B cell (primary cell): ENCODE results near the gene TENM4. TPM values are rescaled to one million over a fixed set of nuclear protein-coding genes. Genes with fewer than 3 reads are reported as not detected.

Source experiments
- ATAC-seq: fragments of 200-7000 bp; cut with Tn5 transposase; one replicate; pipeline ENCODE4 v1.10.0; 2021; ENCODE audit warnings: low read depth, mild to moderate bottlenecking, moderate number of reproducible peaks, moderate library complexity
- CTCF ChIA-PET: fragments of 350-600 bp; sonication (Branson Sonifier 250); formaldehyde crosslinking; loops from one replicate; lab custom pipeline; 2021; ENCODE audit warnings: antibody characterized with exemption, inconsistent platforms; lab: Charles Lee
- POLR2A ChIA-PET: fragments of 350-600 bp; sonication (Branson Sonifier 250); formaldehyde crosslinking; loops from one replicate; lab custom pipeline; 2021; ENCODE audit warnings: antibody characterized with exemption; lab: Charles Lee
- DNase-seq: peaks from one replicate; pipeline ENCODE4 v3.0.0; 2013
- H2AFZ ChIP-seq: 2 replicates; pipeline ENCODE4 v1.6.1; 2012; ENCODE audit warnings: mild to moderate bottlenecking, low read depth, low read length; ENCODE audit not compliant: insufficient read depth, poor library complexity, severe bottlenecking
- H3K27ac ChIP-seq, 2 donors: 1 replicate in 1 of 2; 2 replicates in 1 of 2; pipeline ENCODE4 v1.5.1; 2012 to 2013; ENCODE audit warnings: low read length in 2 of 2, mild to moderate bottlenecking in 2 of 2, moderate library complexity in 1 of 2
- H3K27me3 ChIP-seq, 4 experiments: fragments of 200-600 bp in 1 of 4; sonication (generic) in 1 of 4; replicated peaks in 1 of 4; 1 replicate in 2 of 4; 2 replicates in 2 of 4; pipeline versions ENCODE4 v1.6.1 to v1.7.0; 2013 to 2016; ENCODE audit warnings: low read length in 3 of 4, mild to moderate bottlenecking in 2 of 4, mixed read lengths in 1 of 4, moderate library complexity in 1 of 4; ENCODE audit not compliant: insufficient read depth in 4 of 4, control insufficient read depth in 3 of 4; ENCODE audit errors: control extremely low read depth in 1 of 4
- H3K36me3 ChIP-seq, 2 experiments: replicated peaks in 1 of 2; 1 replicate in 1 of 2; 2 replicates in 1 of 2; pipeline versions ENCODE4 v1.6.1 to v1.7.1; 2013; ENCODE audit warnings: low read length in 1 of 2; ENCODE audit not compliant: insufficient read depth in 2 of 2, control insufficient read depth in 1 of 2; ENCODE audit errors: control extremely low read depth in 1 of 2, extremely low read depth in 1 of 2
- H3K4me1 ChIP-seq, 2 donors: fragments of 200-600 bp in 1 of 2; sonication (generic) in 1 of 2; 1 replicate in 1 of 2; 2 replicates in 1 of 2; pipeline versions ENCODE4 v1.5.1 to v1.6.1; 2013 to 2017; ENCODE audit warnings: low read length in 2 of 2; ENCODE audit not compliant: control insufficient read depth in 2 of 2, insufficient read depth in 2 of 2
- H3K4me2 ChIP-seq: replicated peaks from 2 replicates; pipeline ENCODE3; 2012; ENCODE audit warnings: mild to moderate bottlenecking, low read depth, low read length; ENCODE audit not compliant: poor library complexity, severe bottlenecking
- H3K4me3 ChIP-seq, 5 experiments: fragments of 200-600 bp in 1 of 5; sonication (generic) in 1 of 5; 1 replicate in 3 of 5; 2 replicates in 2 of 5; pipeline versions ENCODE4 v1.5.1 to v1.7.0; 2011 to 2016; ENCODE audit warnings: low read length in 4 of 5, mild to moderate bottlenecking in 4 of 5, low read depth in 2 of 5, control low read depth in 1 of 5, moderate library complexity in 1 of 5; ENCODE audit not compliant: insufficient read depth in 1 of 5; ENCODE audit errors: control extremely low read depth in 1 of 5, extremely low read depth in 1 of 5
- H3K79me2 ChIP-seq: fragments of 200-600 bp; sonication (generic); one replicate; pipeline ENCODE4 v1.6.0; 2016; ENCODE audit warnings: low read length; ENCODE audit not compliant: control insufficient read depth, insufficient read depth
- H3K9ac ChIP-seq: fragments of 200-600 bp; sonication (generic); 2 replicates; pipeline ENCODE4 v1.6.1; 2017; ENCODE audit warnings: mild to moderate bottlenecking, low read length, moderate library complexity
- H3K9me3 ChIP-seq, 3 donors: one replicate each; pipeline versions ENCODE4 v1.6.1 to v1.7.1; 2013; ENCODE audit warnings: low read length in 2 of 3; ENCODE audit not compliant: control insufficient read depth in 2 of 3, insufficient read depth in 1 of 3; ENCODE audit errors: control extremely low read depth in 1 of 3
- H4K20me1 ChIP-seq: 2 replicates; pipeline ENCODE4 v1.6.0; 2012; ENCODE audit warnings: mild to moderate bottlenecking, low read length; ENCODE audit not compliant: insufficient read depth, control insufficient read depth, poor library complexity, severe bottlenecking
- H3K27ac Mint-ChIP-seq: one replicate; pipeline ENCODE4 v1.8.0; 2021; ENCODE audit warnings: mixed read lengths
- H3K27me3 Mint-ChIP-seq: one replicate; pipeline ENCODE4 v1.8.0; 2021; ENCODE audit warnings: mixed read lengths
- H3K4me1 Mint-ChIP-seq: one replicate; pipeline ENCODE4 v1.8.0; 2021; ENCODE audit warnings: mixed read lengths
- H3K4me3 Mint-ChIP-seq: one replicate; pipeline ENCODE4 v1.8.0; 2021; ENCODE audit warnings: mixed read lengths
- H3K9me3 Mint-ChIP-seq: one replicate; pipeline ENCODE4 v1.8.0; 2022; ENCODE audit warnings: mixed read lengths; ENCODE audit not compliant: insufficient read depth
- EZH2 ChIP-seq: IDR thresholded peaks from 2 replicates; pipeline ENCODE4 v1.6.1; 2012; ENCODE audit warnings: borderline replicate concordance, low read depth, mild to moderate bottlenecking, moderate library complexity, low read length; ENCODE audit not compliant: insufficient read depth, poor library complexity, severe bottlenecking
- WGBS: methylation state at CpG from one replicate; pipeline ENCODE4 v1.1.5; 2013; ENCODE audit warnings: missing lambda C conversion rate; ENCODE audit not compliant: insufficient coverage; 5-methylcytosine and 5-hydroxymethylcytosine counted together
- intact Hi-C: fragments of 100-400 bp; cut with micrococcal nuclease; formaldehyde crosslinking; loops from one replicate; pipeline ENCODE4 v1.10.0; 2022
- polyA plus RNA-seq: library from polyadenylated mRNA; depleted of rRNA; stranded (reverse); fragments of >200 nt; gene quantifications from 2 replicates; pipeline ENCODE4 v1.2.3, GENCODE V29; 2012
- total RNA-seq, 2 donors: library from RNA; stranded (reverse); fragments of 120-200 nt in 1 of 2; gene quantifications; 1 replicate in 1 of 2; 2 replicates in 1 of 2; pipeline versions ENCODE4 v1.2.3 to v1.2.4, GENCODE V29; 2013 to 2022
- TF ChIP-seq, protein P1 (sequence below): fragments of 200-600 bp; IDR thresholded peaks from one replicate; pipeline ENCODE4 v1.8.0; 2022; ENCODE audit warnings: antibody characterized with exemption, mild to moderate bottlenecking

Gene TENM4
- total and polyA plus RNA-seq, 2 donors (not counting 1 experiment from before 2014, with no cell fraction given), result 0.09 to 5.7 TPM

GRCh38 chr11:79441461-79441875 lies 638 bp upstream of the TENM4 start:
- peak overlapping the region; percentile 61 to 91 for H3K27ac ChIP-seq
- ATAC-seq (peak; percentile 7), DNase-seq (peak; percentile 71)
- H3K27ac Mint-ChIP-seq, result peak overlapping the region; percentile 88
- ChIA-PET POLR2A (interaction anchor here (1.1 kb wide), 1 partner anchor 41 kb away, joined by 3 read pairs; no protein-coding TSS in a partner anchor), CTCF (interaction anchor here (0.7 to 2.8 kb wide), 4 partner anchors 12 to 41 kb away, joined by 3 to 15 read pairs (median 9); no protein-coding TSS in a partner anchor)
- H3K4me1 ChIP-seq, result peaks cover 41 to 43% of the 10 kb centered on the region in 2 donors
- no peaks in the 10 kb centered on the region for H3K9me3 Mint-ChIP-seq
- 3% methylated on average over 7 of the region's 10 CpGs for WGBS
- H3K4me3 Mint-ChIP-seq, result peak overlapping the region; percentile 91
- intact Hi-C loops, result loop anchor here (5.0 kb wide), 1 partner anchor 41 kb away; no protein-coding TSS in a partner anchor
- H3K36me3 ChIP-seq, result no peaks in the 10 kb centered on the region
- H3K4me1 Mint-ChIP-seq, result peaks cover 40% of the 10 kb centered on the region
- peaks cover 0 to 39% (median 22%) of the 10 kb centered on the region in 4 experiments for H3K27me3 ChIP-seq
- H2AFZ ChIP-seq, result peak overlapping the region; percentile 61
- TF ChIP-seq EZH2, result no peak
- peak overlapping the region; percentile 60 for H3K9ac ChIP-seq
- H3K79me2 ChIP-seq, result no peaks in the 10 kb centered on the region
- H3K27me3 Mint-ChIP-seq, result peaks cover 34% of the 10 kb centered on the region
- H3K4me2 ChIP-seq, result peak overlapping the region; percentile 96
- peak overlapping the region in 4 of 5 experiments; percentile 45 to 66 (median 60) for H3K4me3 ChIP-seq
- H3K9me3 ChIP-seq, result peaks cover 0 to 25% (median 0%) of the 10 kb centered on the region in 3 donors
- no peaks in the 10 kb centered on the region for H4K20me1 ChIP-seq

GRCh38 chr11:79439886-79440570 lies 802 bp downstream of the TENM4 start:
- ATAC-seq, result no peak
- Mint-ChIP-seq H3K9me3 (no peaks in the 10 kb centered on the region), H3K27ac (peak overlapping the region; percentile 51), H3K27me3 (peaks cover 46% of the 10 kb centered on the region), H3K4me1 (peaks cover 40% of the 10 kb centered on the region), H3K4me3 (peak overlapping the region; percentile 91)
- DNase-seq, result no peak
- Histone ChIP-seq H3K9me3 (peaks cover 0 to 26% (median 0%) of the 10 kb centered on the region in 3 donors), H3K4me3 (peak overlapping the region in 4 of 5 experiments; percentile 45 to 66 (median 60)), H3K36me3 (no peaks in the 10 kb centered on the region), H3K79me2 (no peaks in the 10 kb centered on the region), H3K4me1 (peaks cover 44% of the 10 kb centered on the region in 2 donors), H3K9ac (peak overlapping the region; percentile 60), H3K27me3 (peaks cover 0 to 53% (median 36%) of the 10 kb centered on the region in 4 experiments), H3K27ac (peak overlapping the region in 1 of 2 donors; percentile 91), H3K4me2 (peak overlapping the region; percentile 96), H4K20me1 (no peaks in the 10 kb centered on the region), H2AFZ (peak overlapping the region; percentile 61)
- whole genome bisulfite sequencing, result 2% methylated on average over 72 of the region's 72 CpGs
- CTCF ChIA-PET, result interaction anchor here (0.6 to 2.8 kb wide), 7 partner anchors 8 to 54 kb away, joined by 3 to 16 read pairs (median 8); no protein-coding TSS in a partner anchor
- POLR2A ChIA-PET, result no interaction called here
- TF ChIP-seq EZH2, result no peak
- TF ChIP-seq, protein P1, sequence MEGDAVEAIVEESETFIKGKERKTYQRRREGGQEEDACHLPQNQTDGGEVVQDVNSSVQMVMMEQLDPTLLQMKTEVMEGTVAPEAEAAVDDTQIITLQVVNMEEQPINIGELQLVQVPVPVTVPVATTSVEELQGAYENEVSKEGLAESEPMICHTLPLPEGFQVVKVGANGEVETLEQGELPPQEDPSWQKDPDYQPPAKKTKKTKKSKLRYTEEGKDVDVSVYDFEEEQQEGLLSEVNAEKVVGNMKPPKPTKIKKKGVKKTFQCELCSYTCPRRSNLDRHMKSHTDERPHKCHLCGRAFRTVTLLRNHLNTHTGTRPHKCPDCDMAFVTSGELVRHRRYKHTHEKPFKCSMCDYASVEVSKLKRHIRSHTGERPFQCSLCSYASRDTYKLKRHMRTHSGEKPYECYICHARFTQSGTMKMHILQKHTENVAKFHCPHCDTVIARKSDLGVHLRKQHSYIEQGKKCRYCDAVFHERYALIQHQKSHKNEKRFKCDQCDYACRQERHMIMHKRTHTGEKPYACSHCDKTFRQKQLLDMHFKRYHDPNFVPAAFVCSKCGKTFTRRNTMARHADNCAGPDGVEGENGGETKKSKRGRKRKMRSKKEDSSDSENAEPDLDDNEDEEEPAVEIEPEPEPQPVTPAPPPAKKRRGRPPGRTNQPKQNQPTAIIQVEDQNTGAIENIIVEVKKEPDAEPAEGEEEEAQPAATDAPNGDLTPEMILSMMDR, result no peak
- intact Hi-C loops, result loop anchor here (5.0 kb wide), 1 partner anchor 42 kb away; no protein-coding TSS in a partner anchor
